Anterior cingulate cortex (tissue), 58 donors: Measurements from ENCODE around the gene FBXO42.
"Not testable (repeated sequence)": the region's sequence is repeated elsewhere in the genome, so short reads cannot be mapped to it uniquely, and the experiment has no call there.

Experiments
- DNase-seq, 58 donors: peaks; one replicate each; lab custom pipeline; 2025; lab: John Stamatoyannopoulos, UW

FBXO42 gene

DNA sequence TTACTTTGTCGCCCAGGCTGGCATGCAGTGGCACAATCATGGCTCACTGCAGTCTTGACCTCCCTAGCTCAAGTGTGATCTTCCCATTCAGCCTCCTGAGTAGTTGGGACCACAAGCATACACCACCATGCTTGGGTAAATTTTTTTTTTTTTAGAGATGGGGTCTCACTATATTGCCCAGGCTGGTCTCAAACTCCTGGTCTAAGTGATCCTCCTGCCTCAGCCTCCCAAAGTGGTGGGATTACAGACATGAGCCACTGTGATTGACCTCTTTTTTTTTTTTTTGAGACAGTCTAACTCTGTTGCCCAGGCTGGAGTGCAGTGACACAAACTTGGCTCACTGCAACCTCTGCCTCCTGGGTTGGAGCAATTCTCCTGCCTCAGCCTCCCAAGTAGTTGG, 106.0 kb downstream of the FBXO42 start:
- not testable (repeated sequence) for DNase-seq

DNA sequence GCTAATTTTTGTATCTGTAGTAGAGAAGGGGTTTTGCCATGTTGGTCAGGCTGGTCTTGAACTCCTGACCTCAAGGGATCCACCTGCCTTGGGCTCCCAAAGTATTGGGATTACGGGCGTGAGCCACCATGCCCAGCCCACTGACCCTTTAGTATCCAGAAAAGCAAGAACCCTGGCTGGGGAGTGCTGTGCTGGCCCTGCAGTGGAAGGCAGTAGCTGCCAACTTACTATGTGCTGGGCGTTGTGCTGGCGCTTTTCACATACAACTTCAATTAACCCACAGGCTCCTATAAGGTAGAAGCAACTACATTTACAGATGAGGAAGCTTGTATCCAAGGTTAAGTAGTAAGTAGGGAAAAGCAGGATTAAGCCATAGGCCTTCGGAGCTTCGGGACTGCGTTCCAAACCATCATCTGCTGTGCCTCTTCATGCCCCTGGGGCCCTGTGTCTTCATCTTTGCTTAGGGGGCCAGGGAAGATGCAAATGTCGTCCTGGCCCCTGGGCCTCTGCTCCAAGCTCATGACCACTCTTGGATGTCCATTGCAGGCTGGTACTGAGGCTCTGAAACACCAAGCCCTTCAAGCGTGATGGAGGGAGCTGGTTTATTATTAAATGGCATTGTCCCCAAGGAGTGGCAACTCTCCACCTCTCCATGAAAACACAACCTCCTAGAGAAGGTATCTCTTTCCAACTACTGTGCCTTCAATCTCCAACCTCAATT, 106.6 kb downstream of the FBXO42 start:
- no peak for DNase-seq

DNA sequence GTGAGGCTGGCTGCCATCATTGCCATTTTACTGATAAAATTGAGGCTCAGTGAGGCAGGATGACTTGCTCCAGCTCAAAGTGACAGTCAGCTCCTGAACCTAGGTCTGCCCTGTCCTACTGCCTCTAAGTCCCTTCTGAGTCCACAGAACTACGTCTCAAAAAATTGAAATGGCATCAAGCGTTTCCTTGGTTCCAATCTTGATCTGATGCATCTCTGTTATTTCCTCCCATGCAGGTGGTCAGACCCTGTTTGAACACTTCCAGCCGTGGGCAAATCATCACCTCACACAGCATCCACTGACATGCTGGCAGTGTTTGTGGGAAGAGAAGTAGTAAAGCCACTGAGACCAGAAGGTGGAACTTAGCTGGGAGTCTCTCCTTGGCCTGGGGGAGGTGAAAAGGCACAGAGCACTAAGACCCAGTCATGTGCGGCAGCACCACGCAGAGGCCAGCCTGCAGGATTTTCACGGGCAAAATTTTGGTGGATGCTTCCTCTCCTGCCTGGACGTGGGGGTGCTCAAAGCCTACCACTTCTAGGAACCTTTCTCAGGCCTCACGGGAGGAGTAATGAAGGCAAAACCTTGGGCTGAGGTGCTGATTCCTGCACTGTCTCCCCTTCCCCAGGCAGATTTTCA, 107.5 kb downstream of the FBXO42 start:
- DNase-seq = no peak

DNA sequence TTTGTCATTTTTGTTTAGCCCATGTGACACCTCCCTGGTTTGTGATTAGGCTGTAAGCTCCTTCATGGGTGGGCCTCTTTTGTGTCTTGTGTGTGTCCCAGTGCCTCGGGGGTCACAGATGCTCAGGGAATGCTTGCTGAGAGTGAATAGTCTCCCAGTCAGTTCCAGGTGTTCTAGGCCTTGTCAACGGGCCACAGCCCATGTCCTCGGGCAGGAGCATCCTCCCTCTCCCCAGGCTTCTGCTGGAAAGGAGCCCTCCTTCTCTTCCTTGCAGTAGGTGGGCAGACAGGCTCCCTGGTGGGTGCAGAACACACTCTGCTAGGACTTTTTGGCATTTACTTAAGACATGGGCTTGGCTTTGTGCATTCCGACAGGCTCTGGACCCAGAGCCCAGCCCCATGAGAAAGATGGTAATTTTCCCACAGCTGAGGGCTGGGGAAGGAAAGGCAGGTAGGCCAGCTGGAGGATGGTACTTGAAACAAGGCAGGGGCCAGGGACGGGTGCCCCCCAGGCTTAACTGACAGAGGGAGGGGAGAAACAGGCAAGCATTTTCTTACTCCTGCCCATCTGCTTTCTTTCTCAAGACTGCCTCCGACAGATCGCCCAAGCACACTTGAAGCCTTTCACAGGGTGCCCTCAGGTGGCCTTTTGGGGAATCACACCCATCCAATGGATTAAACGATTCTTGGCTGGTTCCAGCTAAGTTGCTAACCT, 108.2 kb downstream of the FBXO42 start:
- DNase-seq = peak in 52 of 58 donors; percentile 14 to 84 (median 45)

- DNase-seq = no peak
Observed at GRCh38 chr1:16243215-16243610, 109.1 kb downstream of the FBXO42 start.

GRCh38 chr1:16242556-16243214, 109.6 kb downstream of the FBXO42 start:
- DNase-seq = no peak

DNA sequence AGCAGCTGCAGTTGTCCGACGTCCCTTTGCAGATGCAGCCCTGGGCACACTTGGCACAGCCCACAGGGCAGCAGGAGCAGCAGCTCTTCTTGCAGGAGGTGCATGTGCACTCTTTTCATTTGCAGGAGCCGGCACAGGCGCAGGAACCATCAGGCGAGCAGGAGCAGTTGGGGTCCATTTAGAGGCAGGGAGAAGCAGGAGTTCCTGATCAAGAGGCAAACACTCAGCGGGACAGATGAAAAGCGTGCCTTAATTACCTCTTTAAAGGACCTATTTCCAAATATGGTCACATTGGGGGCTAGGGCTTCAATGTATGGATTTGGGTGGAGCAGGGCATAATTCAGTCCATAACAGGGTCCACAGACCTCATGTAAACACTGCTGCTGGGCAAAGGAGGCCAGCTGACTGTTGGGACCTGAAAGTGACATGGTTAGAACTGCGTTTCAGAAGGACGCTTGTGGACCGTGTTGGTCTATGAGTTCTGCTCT, 111.0 kb downstream of the FBXO42 start:
- DNase-seq = no peak

- no peak for DNase-seq
Observed at GRCh38 chr1:16239972-16240491, 112.2 kb downstream of the FBXO42 start.

- DNase-seq = no peak
Observed at GRCh38 chr1:16237343-16237830, 114.9 kb downstream of the FBXO42 start.

DNA sequence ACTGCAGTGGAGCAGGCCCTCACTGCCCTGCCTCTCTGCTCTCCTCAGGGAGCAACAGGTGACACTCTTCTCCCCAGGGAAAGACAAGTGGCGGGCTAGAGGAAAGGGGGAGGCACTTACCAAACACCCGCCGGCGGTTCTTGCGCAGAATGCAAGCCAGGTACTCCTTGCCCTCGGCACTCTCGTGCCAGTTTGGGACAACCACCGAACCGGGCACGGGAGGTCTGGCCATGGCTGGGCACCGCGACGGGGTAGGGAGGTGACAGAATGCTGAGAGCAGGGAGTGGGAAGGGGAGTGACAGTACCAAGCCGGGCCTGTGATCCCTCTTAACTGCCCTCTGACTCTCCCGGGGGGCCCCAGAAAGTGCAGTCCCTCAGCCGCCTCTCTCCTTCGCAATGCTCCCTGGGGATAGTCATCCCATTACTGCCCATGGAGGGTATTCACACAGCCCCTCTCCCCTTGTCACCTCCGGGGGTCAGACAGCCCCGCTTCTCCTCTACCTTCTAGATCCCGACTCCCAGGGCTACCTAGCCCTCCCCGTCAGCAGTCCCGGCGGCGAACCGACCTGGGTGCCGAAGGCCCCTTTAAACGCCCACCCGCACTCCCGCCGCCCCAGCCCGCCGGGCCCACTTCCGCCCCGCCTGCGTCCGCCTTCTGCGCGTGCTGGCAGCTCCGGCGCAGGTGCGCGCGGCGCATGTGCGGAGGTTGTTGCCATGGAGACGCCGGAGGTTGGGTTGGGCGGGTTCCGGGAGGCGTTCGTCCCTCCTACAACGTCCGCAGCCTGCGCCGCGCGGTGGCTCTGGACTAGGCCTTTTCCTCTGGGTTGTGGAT, 115.6 kb downstream of the FBXO42 start, which contains the start of gene CPLANE2:
Gene CPLANE2, minus strand, starts transcription at position 673 of the 832 bp plus-strand sequence. Its CDS starts 441 bp downstream, at position 232.
- DNase-seq = peak; percentile 28 to 93 (median 83)

DNA sequence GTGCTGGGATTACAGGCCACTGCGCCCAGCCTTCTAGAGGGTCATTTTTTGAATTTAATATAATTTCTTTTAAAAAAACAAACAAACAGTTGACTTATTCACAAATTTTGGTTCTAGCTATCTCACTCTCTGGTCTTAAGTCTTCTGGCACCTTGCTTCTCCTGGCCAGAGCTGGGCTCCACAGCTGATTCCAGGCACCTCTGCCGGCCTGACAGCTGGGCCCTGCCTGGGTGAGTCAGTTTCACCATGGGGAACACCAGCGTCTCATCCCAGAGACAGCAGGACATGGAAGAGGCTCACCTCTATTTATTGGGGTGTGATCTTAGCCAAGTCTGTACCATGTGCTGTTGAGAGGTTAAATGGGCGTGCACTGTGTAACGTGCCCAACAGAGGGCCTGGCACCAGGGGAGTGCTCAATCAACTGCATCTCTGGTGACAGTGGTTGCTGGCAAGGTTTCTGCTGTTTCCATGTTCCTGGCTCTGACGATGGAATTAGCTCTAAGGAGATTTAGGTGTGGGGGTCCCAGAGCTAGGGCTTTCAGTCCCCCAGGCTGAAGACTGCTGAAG, 116.3 kb downstream of the FBXO42 start:
- peak in 2 of 58 donors; percentile 21 to 44 for DNase-seq

DNA sequence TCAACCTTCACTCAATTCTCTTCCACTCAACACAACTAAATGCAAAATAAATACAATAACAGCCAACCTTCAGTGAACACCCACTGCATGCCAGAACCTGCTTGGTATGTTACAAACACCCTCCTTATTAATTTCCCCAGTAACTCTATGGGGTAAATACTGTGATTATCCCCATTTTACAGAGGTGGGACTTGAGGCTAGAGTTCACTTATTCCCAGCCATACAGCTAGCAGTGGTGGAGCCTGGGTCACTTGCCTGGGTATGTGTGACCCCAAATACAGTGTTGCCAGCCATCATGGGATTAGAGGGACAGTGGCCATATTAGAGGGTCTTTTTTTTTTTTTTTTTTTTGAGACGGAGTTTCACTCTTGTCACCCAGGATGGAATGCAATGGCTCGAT, 116.9 kb downstream of the FBXO42 start:
- no peak for DNase-seq

GRCh38 chr1:16233431-16233830, 118.8 kb downstream of the FBXO42 start:
- DNase-seq = no peak

DNA sequence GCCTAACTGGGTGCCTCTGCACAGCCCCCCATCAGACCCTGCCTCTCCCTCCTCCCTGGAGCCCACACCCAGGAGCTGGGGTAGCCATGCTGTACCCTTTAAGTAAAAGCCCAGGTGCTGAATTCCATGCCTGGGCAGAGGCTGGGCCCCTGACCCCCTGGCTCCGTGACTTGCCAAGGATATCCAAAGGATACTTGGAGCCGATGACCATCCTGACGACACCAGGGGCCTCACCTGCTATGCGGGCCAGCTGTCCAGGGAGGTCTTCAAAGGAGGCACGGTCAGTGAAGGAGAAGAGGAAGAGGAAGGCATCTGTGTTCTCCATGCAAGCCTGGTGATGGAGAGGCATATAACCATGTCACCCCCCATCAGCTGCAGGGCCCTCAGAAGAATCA, 120.0 kb downstream of the FBXO42 start:
- no peak for DNase-seq

DNA sequence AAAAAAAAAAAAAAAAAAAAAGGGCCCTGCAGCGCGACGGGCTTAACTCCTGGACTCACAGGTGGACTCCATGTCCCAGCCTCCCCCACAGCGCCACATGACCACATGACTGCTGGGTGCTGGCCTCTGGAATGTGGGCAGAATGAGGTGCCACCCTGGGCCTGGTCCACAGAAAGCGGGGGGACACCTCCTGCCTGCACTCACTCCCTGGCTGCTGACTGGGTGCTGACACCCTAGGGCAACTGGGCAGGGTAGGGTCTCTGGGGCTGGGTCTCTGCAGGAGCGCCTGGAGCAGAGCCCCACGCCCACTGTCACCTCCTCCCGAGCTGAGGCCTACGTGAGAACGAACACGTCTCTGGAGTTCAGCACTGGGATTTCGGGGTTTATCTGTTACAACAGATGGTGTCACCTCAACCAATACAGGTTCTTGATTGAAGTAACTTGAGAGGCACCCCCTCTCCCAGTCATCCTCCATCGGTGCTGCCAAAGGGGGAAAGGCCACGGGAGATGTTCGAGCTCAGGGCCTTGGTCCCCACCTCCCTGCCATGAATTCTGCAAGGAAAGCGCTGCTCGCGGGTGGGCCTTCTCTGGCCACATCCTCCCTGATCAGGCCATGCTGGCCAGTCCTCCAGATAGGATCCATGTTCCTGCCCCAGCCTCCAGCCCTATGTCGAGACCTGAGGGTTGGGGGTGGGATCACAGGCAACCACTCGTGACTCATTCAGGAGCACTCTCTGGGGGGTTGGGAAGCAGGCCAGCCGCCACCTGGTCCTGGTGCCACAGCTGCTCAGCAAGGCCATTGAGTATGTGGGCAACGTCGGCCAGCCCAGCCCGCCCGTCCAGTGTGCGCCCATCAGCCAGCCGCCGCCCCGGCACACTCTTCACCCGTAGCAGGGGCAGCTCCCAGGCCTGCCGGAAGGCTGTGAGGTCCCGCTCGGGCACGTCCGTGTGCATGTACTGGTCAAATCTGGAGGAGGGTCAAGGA, 120.7 kb downstream of the FBXO42 start:
- DNase-seq = no peak

GRCh38 chr1:16230744-16231143, 121.5 kb downstream of the FBXO42 start:
- DNase-seq = no peak

DNA sequence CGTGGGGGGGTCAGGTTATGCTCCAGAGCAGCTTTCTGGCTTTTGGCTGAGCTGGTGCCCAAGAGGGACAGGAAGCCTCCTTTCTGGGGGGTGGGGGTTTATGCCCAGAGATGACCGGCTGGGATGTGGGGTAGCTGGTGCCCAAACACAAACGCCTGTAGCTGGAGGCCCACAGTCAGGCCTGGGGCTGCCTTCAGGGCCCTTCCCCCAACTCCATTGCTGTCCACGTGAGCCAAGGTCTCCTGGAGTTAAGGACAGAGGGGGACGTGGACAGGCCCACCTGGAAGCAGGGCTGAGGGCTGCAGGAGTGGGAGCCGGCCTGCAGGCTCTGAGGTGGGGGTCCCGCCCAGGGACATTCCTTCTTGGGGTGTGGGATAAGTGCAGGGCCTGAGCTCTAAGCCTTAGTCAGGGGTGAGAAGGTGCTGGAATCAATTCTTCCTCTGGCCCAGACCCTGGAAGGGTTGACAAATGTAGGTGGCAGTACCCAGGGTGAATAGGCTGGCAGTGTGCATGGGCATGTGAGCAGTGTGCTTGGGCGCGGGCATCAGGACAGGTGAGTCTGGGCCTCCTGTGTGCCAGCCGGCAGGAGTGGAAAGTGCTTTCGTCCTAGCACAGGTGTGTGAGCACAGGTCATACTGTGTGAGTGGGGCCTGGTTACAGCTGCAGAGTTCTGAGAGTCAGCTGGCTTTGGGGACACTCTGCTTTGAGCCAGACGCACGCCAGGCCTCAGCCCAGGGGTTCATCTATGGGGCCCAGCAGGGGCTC, 122.1 kb downstream of the FBXO42 start:
- no peak for DNase-seq
